ENCODE data around the gene RHBDL1.

Gene RHBDL1

GRCh38 chr16:680967-681745 is 5.7 kb downstream of the RHBDL1 start (continued):
- no peak for TF ChIP-seq PRDM2 (tag by site-specific recombination; IDR thresholded peaks at IDR 0.05; ENCODE audit: borderline replicate concordance)
- TF ChIP-seq ZNF621 (tag by site-specific recombination; IDR thresholded peaks at IDR 0.05) = no peak
- no peak for TF ChIP-seq SP3 (tag by site-specific recombination; IDR thresholded peaks at IDR 0.05)
- TF ChIP-seq GLIS2 (tag by site-specific recombination; IDR thresholded peaks at IDR 0.05) = no peak
- peak; percentile 98 for TF ChIP-seq ZNF610 (tag by site-specific recombination; IDR thresholded peaks at IDR 0.05; ENCODE audit: borderline replicate concordance)
- TF ChIP-seq ZNF521 (tag by site-specific recombination; IDR thresholded peaks at IDR 0.05) = no peak
- TF ChIP-seq ZSCAN23 (tag by site-specific recombination; IDR thresholded peaks at IDR 0.05) = no peak
- no peak for TF ChIP-seq ZNF548 (tag by site-specific recombination; IDR thresholded peaks at IDR 0.05)
- no peak for TF ChIP-seq ZNF571 (tag by site-specific recombination; IDR thresholded peaks at IDR 0.05)
- no peak for TF ChIP-seq OSR2 (tag by site-specific recombination; IDR thresholded peaks at IDR 0.05)
- TF ChIP-seq ZNF501 (tag by site-specific recombination; IDR thresholded peaks at IDR 0.05) = 0 out of 2 replicates have a peak, but pooled peaks have one; percentile 16
- TF ChIP-seq ZFHX2 (tag by site-specific recombination; conservative IDR thresholded peaks at IDR 0.05) = no peak
- peak; percentile 49 for TF ChIP-seq PBX3 (CRISPR knock-in tag; IDR thresholded peaks at IDR 0.05)
- TF ChIP-seq ZIC2 (tag by site-specific recombination; IDR thresholded peaks at IDR 0.05) = no peak
- no peak for TF ChIP-seq REPIN1 (tag by site-specific recombination; IDR thresholded peaks at IDR 0.05; ENCODE audit: low read depth)
- TF ChIP-seq BCL11B (tag by site-specific recombination; IDR thresholded peaks at IDR 0.05; ENCODE audit: low read depth) = peak; percentile 65
- TF ChIP-seq ZBTB48 (tag by site-specific recombination; IDR thresholded peaks at IDR 0.05) = 0 out of 2 replicates have a peak, but pooled peaks have one; percentile 42
- peak; percentile 12; the same call in 1 of the 2 replicates for TF ChIP-seq REST (tag by site-specific recombination; IDR thresholded peaks at IDR 0.05)
- no peak for TF ChIP-seq ZNF670 (tag by site-specific recombination; IDR thresholded peaks at IDR 0.05; ENCODE audit: low read depth)
- TF ChIP-seq ZNF174 (tag by site-specific recombination; IDR thresholded peaks at IDR 0.05) = no peak
- no peak for TF ChIP-seq ZNF274 (IDR thresholded peaks at IDR 0.05; ENCODE audit: low read length)
- TF ChIP-seq ZNF274 (tag by site-specific recombination; IDR thresholded peaks at IDR 0.05; ENCODE audit: borderline replicate concordance) = no peak
- no peak for TF ChIP-seq SCRT1 (tag by site-specific recombination; IDR thresholded peaks at IDR 0.05; ENCODE audit: borderline replicate concordance)
- TF ChIP-seq ZBTB21 (tag by site-specific recombination; IDR thresholded peaks at IDR 0.05) = no peak
- peak; percentile 22; the same call in 1 of the 2 replicates for TF ChIP-seq ZNF645 (tag by site-specific recombination; IDR thresholded peaks at IDR 0.05)
- no peak for TF ChIP-seq GLI2 (tag by site-specific recombination; IDR thresholded peaks at IDR 0.05; ENCODE audit: borderline replicate concordance, low read depth)
- TF ChIP-seq ZNF146 (tag by site-specific recombination; IDR thresholded peaks at IDR 0.05) = peak; percentile 2; the same call in 1 of the 2 replicates
- TF ChIP-seq SP7 (tag by site-specific recombination; IDR thresholded peaks at IDR 0.05) = 0 out of 2 replicates have a peak, but pooled peaks have one; percentile 9
- no peak for TF ChIP-seq FEZF1 (tag by site-specific recombination; IDR thresholded peaks at IDR 0.05)
- no peak for TF ChIP-seq IKZF3 (tag by site-specific recombination; IDR thresholded peaks at IDR 0.05)
